ENCODE data around the gene APBB2.

The APBB2 gene

DNA sequence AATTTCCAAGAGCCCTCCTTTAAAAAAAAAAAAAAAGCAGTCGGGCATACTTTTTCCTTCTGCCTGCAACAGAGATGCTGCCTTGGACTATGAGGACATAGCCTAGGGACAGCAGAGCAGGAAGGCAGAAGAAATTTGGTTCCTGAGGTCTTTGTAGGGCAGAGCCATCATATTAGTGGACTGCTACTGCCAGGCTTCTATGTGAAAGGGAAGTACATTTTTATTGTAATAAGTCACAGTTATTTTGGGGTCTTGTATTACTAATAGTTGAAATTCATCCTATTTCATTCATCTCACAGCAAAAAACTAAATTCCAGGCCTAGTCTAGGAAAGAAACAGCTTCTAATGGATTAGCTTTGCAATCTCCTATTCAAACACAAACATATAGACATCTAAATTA lies 253.4 kb downstream of the APBB2 start:
- DNase-seq: no peak

DNA sequence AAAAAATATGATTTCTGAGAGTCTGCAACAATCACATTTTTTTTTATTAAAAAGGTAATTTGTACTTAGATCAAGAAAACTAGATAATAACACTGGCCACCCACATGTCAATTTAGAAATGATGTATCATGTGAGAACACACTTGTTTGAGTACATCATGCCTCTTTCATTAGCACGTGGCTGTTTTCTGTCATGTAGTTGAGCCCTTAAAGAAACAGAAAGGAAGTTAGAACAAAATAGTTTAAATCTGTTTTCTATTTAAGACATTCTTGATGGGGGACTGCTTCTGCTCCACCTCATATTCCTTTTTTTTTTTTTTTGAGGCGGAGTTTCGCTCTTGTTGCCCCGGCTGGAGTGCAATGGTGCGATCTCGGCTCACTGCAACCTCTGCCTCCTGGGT lies 257.1 kb downstream of the APBB2 start:
- DNase-seq: no peak

DNA sequence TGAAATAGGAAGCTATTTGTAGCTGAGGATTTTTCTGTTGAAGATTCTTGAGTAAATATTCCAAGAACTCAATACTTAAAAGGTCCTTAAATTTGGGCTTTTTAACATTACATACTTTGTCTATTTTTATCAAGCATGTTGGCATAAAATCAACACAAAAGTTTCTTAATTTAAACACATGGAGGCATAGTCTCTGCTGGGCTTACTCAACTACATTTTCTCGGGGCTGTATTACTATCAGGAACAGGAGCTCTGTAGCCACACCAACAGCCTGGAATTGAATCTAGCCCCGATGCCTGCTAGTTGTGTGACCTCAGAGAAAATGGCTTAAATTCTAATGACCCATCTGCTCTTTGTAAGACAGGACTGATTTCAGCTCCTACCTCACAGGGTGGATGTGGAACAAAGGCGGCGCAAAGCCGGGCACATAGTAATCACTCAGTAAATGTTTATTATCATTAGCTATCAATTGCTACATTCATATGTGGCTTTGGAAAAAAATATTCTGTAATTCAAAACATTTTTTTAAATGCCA lies 257.6 kb downstream of the APBB2 start:
- no peak for DNase-seq

DNA sequence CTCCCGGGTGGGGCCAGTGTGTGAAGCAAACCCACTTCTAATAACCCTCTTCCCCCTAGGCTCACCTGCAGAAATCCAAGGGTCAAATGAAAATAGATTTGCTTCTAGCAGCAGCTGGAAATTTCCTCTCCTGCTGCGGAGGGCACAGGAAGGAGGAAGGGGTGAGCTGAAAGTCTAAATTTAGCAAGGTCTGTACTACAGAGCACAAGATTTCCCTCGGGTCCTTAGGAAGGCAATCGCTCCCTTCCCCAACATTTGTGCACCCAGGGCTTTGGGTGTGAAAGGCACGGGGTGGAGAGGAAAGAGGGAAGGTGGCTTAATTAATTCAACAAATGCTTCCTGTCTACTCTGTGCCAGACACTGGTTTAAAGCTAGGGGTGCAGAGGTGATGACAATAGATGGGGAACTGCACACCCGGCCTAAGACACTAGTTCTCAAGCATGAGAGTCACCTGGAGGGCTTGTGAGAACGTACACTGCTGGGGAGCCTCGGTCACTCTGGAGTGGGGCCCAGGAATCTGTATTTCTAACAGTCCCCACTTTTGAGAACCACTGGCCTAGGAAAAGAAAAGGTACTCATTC lies 260.2 kb downstream of the APBB2 start:
- no peak for DNase-seq

DNA sequence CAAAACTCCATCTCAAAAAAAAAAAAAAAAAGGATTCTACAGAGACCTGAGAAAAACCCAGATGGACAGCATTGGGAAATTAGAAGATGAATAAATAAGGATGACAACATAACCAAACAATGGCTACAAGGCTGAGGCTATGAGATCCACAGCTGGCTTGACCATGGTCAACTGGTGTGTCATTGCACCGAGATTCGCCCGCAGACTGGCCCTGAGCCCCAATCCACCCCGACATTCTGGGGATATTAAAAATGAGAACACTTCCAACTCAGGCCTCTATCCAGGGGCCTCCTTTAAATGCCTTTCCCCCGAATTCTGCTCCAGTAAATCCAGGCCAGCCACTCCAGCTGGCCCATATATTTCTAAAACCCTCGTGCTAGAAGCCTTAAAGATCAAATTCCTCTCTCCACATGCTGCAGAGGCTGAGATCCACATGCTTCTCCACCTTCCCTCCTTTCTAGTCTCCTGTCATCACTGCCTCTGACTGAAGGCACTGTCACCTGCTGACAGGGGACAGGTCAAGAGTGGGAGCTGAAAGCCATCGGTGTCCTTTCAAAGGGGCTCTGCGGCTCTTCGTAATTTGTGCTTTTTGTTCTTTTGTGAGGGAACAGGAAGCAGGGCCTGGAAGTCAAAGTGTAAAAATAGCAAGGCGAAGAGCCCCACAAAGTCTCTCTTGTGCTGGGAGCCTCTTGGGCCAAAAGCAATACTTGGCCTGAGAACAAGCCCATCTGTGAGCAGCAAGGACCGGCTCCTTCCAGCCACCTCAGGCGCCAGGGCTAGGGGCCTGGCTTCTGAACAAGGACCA lies 260.9 kb downstream of the APBB2 start:
- no peak for DNase-seq

DNA sequence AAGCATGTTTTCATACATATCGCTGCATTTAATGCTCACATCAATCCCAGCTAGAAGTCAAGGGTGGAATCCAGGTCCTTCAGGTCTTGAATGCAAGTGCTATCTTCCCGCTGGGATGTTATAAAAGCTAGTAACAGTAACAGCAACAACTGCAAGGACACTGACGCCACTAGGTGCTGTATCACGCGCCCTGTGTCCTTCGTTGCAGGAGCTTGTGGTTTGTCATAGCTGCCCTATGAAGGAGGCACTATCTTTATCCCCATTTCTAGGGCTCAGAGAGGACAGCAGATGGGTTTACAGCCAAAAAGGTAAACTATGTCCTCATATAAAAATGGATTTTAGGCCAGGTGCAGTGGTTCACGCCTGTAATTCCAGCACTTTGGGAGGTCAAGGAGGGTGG lies 261.7 kb downstream of the APBB2 start:
- DNase-seq: no peak

DNA sequence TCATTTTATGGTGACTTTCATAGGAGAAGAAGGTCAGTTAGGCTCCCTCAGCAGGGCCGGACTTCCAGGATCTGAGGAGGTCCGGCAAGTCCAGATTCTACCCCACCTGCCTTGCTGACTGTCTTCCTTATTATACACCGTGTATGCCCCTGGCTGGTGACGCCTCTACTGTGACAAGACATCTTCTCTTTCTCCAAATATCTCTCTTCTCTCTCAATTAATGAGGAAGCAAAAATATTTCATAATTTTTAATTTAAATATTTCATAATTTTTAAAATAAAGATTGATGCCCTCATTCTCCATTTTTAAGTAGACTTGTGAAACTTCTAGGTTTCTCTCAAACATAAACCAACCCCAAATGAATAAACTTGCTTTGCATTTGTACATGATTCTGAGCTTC lies 262.1 kb downstream of the APBB2 start:
- DNase-seq: no peak

DNA sequence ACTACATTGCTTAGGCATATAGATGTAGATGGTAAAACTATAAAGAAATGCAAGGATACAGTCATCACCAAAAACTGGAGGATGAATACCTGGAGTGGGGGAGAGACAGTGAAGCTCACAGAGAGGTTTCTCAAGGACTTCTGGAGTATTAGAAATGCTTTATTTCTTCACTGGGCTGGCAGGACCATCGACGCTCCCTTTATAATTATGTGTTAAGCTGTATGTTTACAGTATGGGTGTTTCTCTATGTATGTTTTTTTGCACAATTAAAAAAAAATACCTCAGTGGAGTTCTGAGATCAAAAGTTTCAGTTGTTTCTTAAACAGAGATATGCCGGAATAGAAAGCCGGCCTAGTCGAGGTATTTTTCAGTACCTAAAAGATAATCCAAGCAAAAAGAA lies 263.3 kb downstream of the APBB2 start:
- no peak for DNase-seq

DNA sequence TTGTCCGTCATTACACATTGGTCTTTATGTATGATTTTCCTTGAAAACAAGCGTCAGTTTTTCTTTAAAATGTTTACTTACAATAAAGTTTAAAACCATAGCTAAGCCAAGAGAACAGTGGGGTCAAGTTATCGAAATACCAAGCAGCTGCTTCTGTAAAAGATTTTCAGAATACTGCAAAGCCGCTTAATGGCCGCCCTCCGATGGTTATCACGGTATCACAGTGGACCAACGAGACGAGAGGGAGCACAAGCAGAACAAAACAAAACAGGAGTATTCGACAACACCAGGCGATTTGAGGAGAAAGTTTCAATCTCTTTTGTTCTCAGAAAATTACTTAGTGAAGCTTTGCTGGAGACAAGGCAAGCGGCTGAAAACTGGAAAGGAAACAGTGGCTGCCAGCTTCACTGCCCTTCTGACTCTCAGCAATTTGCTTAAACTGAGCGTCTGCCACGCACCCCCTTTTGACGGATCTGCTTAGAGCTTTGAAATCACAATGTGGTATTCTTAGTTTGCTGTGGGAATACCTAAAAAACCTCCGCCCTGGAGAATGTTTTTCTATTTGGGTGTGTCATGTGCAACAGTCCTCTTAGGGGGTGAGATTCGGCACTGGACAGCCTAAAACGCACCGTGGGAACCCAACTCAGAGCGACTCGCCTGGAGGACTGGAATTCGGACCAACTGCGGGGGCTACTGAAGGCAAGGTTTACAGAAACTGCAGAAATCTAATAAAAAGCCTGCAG lies 264.8 kb downstream of the APBB2 start:
- no peak for DNase-seq

DNA sequence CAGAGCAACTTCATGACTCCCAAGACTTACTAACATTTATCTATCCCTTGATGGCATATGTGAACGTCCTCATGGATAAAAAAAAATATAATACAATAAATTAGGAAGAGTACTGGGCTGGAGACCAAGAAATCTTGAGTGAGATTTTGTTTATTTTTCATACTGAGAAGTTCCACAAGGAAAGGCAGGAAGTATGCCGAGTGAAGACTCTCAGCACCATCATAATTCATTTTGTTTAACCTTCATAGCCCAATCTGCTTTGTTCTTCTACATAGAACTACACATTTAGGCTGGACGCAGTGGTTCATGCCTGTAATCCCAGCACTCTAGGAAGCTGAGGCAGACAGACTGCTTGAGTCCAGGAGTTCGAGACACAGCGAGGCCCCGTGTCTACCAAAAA lies 266.3 kb downstream of the APBB2 start:
- DNase-seq: no peak

DNA sequence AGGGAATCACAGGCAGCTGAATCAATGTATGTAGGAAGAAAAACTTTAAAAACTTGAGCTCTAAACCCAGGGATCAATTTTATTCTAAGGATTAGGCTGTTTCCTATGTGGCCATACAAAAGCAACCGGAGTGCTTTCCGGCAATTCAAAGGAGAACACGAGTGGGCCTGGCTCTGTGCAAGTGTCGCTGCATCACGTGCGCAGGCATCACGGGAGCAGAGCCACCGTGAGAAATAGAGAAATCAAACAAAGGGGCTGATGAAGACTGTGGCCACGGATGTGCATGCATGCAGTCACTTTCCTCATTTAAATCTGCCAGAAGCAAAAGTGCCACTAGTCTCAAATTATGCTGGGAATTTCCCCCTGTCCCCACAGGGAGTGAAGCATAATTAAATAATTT lies 267.7 kb downstream of the APBB2 start:
- DNase-seq: no peak

DNA sequence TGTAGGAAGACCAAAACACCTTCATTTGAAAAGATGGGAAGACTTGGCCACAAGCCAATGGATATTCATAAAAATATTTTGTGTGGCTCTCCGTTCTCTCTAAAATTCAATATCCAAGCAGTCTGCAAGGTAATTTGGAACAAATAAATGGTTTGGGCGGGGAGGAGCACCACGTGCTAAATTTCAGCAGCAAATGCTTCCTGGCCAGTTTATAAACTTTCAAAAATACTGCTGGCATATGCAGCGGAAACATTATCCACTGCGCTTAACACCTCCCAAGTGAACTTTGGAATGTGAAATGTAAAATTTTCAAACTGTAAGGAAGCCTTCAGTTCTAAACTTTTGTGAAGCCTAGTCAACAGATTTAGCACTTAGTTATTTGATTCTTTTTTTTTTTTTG lies 273.6 kb downstream of the APBB2 start:
- DNase-seq: no peak

DNA sequence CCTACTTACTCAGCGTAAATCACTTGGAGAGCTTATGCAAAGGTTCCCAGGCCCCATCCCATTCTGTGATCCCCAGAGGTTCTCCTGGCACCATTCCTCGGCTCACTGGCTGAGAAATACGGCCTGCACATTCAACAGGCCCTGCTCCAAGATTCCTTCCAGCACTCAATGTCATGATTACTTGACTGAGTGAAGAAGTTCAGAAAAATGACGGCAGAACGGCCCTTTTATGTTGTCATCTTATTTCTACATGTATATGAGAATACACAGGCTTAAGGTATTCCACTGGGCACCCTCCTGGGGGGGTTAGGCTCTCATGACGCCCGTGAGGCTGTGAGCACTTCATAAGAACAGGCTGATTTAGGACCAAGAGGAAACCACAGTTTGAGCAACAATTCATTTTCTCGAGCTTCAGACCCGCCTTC lies 274.0 kb downstream of the APBB2 start:
- no peak for DNase-seq

DNA sequence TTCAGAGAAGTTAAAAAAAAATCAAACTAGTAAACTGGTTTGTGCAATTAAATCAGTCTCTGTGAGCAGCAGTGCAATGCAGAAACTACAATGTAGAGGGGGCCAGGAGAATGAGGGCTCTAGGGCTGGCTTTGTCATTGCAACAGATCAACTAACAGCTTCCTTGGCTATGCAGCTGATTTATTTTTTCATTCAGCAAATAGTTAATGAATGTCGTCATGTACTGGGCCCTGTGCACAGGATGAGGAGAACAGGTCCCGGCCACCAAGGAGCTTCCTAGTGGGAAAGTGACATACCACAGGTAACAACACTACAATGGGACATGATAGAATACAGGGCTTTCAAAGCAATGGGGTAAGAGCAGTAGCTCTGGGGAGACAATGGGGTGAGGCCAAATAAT lies 274.5 kb downstream of the APBB2 start:
- no peak for DNase-seq

DNA sequence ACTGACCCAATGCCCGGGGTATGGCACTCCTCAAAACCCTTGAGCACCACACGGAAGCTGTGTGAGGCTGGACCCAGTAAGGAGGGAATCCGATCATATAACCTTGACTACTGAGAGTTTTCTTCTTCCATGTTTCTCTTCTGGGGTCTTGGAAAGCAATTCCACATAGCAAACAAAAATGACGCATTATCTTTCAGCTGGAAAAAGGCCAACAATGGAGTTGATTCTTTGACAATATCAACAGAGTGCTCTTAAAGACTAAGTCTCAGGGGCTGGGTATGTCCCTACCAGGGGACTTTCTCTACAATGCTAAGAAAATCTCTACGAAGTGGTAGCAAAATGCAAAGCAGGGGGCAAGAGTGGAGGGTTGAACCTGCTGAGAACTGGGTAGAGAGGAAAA lies 276.0 kb downstream of the APBB2 start:
- DNase-seq: no peak

DNA sequence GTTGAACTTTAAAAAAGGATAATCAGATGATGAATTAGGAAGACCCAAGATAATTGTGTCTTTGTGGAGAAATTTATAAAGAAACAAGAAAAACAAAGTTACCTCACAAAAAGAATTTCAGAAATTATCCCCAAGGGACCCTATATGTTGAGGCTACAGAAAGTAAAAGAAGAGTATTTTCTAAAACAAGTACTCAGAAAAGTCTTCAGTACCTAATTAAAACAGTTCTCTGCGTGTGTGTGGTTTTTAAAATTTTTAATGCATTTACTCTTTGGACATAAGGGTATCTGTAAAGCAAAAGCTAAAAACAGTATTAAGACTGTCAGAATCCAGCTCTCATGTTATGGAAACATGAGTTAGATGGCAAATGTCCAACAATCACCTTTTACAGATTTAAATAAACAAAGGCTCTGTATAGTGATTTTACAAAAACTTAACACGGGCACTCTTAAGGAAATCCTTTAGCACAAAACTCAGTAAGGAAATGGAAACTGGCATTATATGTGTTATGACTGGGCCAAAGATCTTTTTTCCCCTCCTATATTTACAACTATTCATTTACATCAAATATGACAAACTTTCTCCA lies 277.1 kb downstream of the APBB2 start:
- no peak for DNase-seq

DNA sequence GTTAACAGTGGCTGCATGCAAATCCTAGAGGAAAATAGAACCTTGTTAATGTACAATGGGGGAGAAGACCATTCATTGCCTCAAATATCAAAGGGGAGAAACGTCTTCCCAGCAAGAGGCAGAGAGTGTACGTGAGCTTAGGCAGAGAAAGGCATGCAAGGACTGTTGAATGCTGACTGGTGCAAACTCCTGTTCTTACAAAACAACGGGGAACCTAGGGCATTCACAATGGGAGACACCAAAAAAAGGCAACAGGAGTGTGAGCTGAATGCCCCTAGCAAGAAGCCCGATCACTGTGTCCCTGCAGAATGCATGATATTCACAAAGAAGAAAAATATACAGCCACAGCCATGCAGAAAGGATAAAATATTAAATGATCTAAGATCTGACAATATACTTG lies 279.7 kb downstream of the APBB2 start:
- no peak for DNase-seq

DNA sequence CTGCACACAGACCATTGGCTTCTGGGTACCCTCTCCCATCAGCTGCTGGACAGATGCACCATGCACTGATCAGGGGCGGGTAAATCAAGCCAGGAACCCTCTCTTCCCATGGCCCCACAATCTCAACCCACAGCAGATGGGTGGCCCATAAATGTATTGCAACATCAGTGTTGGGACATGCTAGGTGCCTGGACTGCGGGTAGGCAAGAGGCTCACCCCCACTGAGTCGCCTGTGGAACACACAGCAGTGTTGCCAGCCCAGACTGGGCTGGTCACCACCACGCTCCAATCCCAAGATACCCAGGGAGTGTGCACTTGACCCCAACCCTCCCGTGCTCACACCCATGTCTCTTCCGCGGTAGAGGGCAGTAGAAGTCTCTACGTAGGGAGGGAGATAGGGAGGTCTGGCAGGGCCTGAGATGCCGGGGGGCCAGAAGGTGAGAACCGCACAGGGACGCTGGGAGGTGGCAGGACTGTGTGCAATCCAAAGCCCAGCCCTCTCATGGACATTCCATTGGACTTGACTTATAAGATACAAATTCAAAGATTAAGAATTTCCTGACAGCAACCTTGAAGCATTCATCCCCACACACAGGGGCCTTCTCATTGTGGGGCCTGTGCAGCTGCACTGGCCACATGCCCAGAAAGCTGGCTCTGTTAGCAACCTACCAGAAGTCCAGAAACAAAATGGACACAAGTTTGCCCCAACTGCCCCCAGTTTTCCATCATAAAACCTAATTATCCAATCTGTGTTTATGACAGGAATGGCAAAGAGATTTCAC lies 280.9 kb downstream of the APBB2 start:
- no peak for DNase-seq

DNA sequence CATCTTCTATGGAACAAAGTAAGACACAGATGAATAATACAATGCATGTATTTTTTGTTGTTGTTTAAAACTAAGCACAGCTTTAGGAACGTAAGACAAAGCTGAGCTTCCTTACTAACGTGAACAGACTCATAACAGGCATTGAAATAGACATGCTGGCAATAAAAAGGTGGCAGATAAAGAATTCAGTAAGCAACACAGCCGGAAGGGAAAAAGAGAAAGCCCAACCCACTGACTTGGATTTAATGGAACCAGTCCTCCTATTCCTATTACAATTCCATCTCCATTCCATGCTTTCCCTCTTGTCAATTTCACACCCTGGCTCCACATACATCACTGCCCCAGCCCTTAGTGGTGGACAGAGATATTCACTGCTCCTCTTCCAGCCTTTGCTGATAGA lies 282.5 kb downstream of the APBB2 start:
- DNase-seq: no peak

DNA sequence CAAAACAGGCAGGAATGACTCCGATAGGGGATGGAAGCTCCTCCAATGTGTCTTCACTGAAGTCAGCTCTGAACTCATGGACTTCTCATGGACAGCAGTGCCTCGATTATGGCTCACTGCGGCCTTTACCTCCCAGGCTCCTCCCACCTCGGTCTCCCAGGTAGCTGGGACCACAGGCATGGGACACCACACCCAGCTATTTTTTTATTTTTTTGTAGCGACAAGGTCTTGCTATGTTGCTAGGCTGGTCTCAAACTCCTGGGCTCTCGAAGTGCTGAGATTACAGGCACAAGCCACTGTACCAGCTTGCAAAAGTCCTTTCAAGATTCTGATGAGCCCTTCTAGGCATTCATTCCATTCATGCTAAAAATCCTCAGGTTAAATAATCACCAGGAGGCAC lies 283.1 kb downstream of the APBB2 start:
- DNase-seq: no peak

DNA sequence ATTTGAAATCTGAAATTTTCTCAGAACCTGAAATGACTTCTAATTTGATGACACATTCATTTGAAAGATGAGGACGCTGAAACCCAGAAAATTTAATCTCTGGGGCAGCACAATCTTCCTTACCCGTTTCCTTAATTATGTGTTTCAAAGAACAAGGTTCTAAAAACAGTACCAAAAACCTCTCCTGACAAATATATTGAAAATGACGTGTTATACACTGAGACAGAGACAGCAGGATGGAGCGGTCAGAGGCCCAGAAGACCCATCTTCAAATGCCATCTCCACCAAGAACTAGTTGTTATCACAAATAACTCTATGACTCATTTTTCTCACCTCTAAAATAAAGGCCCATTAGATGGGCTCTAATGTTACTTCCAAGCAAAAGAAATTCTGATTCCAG lies 287.3 kb downstream of the APBB2 start:
- no peak for DNase-seq

DNA sequence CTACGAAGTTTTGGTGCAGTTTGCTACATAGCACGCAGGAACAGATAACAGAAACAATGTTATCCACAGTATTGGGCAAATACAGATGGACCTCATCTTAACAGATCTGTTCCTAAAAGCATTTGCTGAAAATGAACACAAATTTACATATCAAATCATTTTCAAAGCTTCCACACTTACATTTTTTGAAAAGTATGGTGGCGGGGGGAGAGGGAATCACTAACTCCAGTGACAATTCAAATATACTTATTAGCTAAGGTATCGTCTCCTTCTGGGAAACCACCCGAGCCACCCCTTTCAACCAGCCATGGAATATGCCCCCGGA lies 289.6 kb downstream of the APBB2 start:
- DNase-seq: no peak

All from T-helper 1 cell (primary cell).